ENCODE results near the gene IQSEC1.

GRCh38 chr3:12941495-12942023, 131.7 kb downstream of the IQSEC1 start:
- TF ChIP-seq RAD21 (IDR thresholded peaks at IDR 0.05; ENCODE audit: low read depth) = no peak
- TF ChIP-seq FOXM1 (IDR thresholded peaks at IDR 0.05; ENCODE audit: borderline replicate concordance, low read depth) = no peak
- no peak for TF ChIP-seq TAF1 (IDR thresholded peaks at IDR 0.05; ENCODE audit: low read depth)
- no peak for TF ChIP-seq EGR1 (IDR thresholded peaks at IDR 0.05)
- TF ChIP-seq CREB1 (IDR thresholded peaks at IDR 0.05; ENCODE audit: low read depth) = no peak
- TF ChIP-seq YY1 (IDR thresholded peaks at IDR 0.05; ENCODE audit: low read depth) = no peak
- no peak for TF ChIP-seq CEBPB (IDR thresholded peaks at IDR 0.05)
- TF ChIP-seq USF1 (IDR thresholded peaks at IDR 0.05) = no peak
- no peak for TF ChIP-seq MAX (IDR thresholded peaks at IDR 0.05)
- no peak for TF ChIP-seq EP300 (IDR thresholded peaks at IDR 0.05; ENCODE audit: borderline replicate concordance)
- no peak for TF ChIP-seq TCF12 (IDR thresholded peaks at IDR 0.05; ENCODE audit: low read depth)
- TF ChIP-seq NFIC (IDR thresholded peaks at IDR 0.05) = no peak
- TF ChIP-seq REST (IDR thresholded peaks at IDR 0.05; ENCODE audit: low read depth) = no peak

Data from Ishikawa (cell line).